Sciatic nerve (tissue), 2 donors: ENCODE data around the gene C1orf167. TPM values are rescaled to one million over a fixed set of nuclear protein-coding genes. Genes with fewer than 3 reads are reported as not detected.

ENCODE experiments used
- ATAC-seq: fragments of 200-7000 bp; cut with Tn5 transposase; one replicate; pipeline ENCODE4 v1.9.1; 2020; ENCODE audit warnings: mild to moderate bottlenecking, moderate library complexity
- DNase-seq: peaks from one replicate; pipeline ENCODE4 v3.0.0-alpha.2; 2020; ENCODE audit warnings: low spot score
- intact Hi-C: fragments of 100-400 bp; cut with DNase I; formaldehyde crosslinking; loops from one replicate; pipeline ENCODE4 v1.14.2; 2022
- total RNA-seq: library from RNA; stranded (reverse); fragmentation: NEBNext Ultra II Directional; extraction: Animal tissue kit (Norgen Biotek cat#: 25700); gene quantifications from one replicate; pipeline ENCODE4 v1.2.1, GENCODE V29; 2021
- donor health status: DM: no; HTN: no; CAD: no.
- donor health status: DM: no; HTN: no; CAD: no.

Gene C1orf167
- total RNA-seq, 1 donor from 2014 or later = 4.1 TPM

DNA sequence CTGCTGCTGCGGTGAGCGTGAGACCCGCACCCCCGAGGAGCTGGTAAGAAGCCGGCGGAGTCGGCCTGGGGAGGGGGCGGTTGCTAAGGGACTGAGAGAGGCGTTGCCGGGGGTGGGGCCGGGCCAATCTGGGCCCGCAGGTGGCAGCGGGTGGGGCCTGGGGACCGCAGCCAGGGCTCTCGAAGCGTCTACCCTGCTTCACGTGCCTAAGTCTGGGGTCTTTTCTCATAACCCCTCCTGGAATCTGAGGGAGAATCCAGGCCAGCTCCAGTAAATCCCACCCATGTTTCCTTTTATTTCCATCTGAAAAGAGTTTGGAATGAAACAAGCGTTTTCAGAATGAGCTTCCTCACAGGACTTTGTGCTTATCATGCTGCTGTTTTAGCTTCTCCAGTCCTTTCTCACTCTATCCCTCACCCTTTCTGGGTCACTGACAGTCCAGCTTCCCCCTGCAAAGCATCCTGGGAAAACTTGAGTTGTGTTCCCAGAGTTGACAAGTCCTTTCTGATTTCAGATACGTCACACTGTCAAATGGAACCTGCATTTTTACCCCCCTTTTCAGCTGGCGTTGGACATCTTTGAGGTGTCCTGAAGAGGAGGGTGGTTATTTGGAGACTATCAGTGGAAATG, 44.4 kb downstream of the C1orf167 start:
- ATAC-seq = peak; percentile 35
- intact Hi-C loops = no loop called here
- DNase-seq = peak; percentile 51

DNA sequence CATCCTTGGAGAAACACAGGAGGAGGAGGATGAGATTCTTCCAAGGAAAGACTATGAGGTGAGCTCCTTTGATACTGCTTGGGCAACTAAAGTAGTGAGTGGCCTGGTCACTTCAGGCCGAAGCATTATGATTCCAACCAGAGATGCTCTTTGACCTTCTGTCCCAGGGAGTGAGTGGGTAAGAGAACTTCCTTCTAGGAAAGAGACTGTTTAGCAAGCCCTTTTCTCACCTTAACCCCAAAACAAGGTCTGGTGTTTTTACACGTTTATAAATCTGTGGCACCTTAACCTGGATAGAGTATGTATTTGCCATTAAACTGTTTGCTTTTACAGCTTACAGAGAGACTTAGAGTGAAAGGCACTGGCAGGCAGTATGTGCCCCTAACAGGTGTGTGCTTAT, 45.1 kb downstream of the C1orf167 start:
- DNase-seq (peak; percentile 9), ATAC-seq (no peak)
- intact Hi-C loops = no loop called here

GRCh38 chr1:11813021-11813420, 51.0 kb downstream of the C1orf167 start:
- no peak for DNase-seq

GRCh38 chr1:11817192-11817591, 55.2 kb downstream of the C1orf167 start:
- intact Hi-C loops = no loop called here
- DNase-seq (peak; percentile 2), ATAC-seq (no peak)

More at GRCh38 chr1:11813021-11813420, 51.0 kb downstream of the C1orf167 start:
- intact Hi-C loops = no loop called here
- no peak for ATAC-seq

- DNase-seq = peak; percentile 10
- intact Hi-C loops = no loop called here
- ATAC-seq = no peak
Observed at GRCh38 chr1:11822091-11822490, 60.1 kb downstream of the C1orf167 start.

DNA sequence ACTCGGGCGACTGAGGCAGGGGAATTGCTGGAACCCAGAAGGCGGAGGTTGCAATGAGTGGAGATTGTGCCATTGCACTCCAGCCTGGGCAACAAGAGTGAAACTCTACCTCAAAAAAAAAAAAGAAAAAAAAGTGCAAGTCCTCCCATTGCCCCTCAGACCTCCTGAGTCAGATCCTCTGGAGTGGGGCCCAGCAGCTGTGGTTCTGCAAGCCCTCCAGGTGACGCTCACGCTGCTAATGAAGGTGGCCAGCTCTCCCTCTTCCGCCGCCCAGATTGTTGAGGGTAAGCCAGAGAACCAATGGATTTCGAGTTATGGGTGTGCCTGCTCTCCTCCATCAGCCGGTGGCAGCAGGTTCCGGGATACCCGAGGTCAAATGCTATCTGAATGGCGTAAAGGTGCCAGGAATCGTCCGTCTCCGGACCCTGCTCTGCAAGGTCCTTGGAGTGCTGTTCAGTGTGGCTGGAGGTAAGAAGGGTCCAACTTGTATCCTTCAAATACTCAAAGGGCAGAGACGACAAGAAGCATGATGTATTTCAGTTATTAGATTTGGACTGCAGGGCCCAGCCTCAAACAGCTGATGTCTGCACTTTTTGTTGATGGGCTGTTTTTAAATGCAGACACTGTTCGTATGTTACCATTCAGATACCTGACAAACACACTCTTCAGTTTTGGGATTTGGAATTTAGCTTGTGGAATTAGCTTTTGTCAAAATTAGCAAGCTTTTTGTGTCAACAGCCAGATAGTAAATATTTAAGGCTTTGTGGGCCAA, 61.6 kb downstream of the C1orf167 start:
- no peak for ATAC-seq
- DNase-seq = peak; percentile 46
- intact Hi-C loops = no loop called here

DNA sequence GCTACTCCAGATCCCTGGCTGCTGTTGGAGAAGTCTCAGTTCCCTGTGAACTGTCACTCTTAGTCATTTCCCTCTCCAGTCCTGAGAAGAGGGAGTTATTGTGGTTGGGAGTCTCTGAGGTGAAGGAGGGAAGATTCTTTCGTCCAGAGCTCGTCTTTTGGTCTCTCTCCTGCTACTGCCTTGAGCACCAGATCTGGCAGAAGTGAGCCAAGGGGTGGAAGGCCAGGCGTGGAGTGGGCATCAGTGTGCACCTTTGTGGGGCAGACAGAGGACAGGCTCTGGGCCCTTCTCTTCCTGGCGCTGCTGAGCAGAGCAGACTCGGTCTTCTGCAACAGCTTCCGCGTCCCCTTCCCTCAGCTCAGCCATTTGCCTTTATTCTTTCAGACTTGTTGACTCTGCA, 63.1 kb downstream of the C1orf167 start:
- ATAC-seq (no peak), DNase-seq (no peak)
- intact Hi-C loops = no loop called here

- intact Hi-C loops = no loop called here
- ATAC-seq (no peak), DNase-seq (no peak)
Observed at GRCh38 chr1:11826946-11827345, 65.0 kb downstream of the C1orf167 start.

- intact Hi-C loops = no loop called here
- ATAC-seq = no peak
- DNase-seq = no peak
Observed at GRCh38 chr1:11828511-11828910, 66.5 kb downstream of the C1orf167 start.

GRCh38 chr1:11831945-11832725, 70.1 kb downstream of the C1orf167 start:
- ATAC-seq = no peak
- DNase-seq = no peak
- intact Hi-C loops = loop anchor here (10.0 kb wide), 1 partner anchor 133 kb away; no protein-coding TSS in a partner anchor

DNA sequence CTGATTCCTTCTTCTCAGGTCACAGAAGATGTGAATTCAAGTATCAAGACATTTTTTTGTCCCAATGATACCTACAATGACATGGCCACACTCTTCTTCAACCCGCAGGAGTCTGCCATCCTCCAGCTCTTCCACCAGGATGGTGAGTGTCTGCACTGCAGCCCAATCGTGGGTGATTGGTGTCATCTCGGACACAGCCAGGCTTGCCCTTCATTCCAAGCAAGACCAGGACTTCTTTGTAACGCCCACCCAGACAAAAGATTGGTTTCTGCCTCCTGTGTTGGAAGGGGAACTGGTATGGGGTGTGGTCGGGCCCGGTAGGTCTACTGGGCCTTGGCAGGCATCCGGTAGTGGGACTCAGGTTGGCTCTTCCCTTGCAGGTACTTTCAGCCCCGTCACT, 71.5 kb downstream of the C1orf167 start:
- ATAC-seq (no peak), DNase-seq (no peak)
- intact Hi-C loops = loop anchor here (10.0 kb wide), 1 partner anchor 131 kb away; no protein-coding TSS in a partner anchor

DNA sequence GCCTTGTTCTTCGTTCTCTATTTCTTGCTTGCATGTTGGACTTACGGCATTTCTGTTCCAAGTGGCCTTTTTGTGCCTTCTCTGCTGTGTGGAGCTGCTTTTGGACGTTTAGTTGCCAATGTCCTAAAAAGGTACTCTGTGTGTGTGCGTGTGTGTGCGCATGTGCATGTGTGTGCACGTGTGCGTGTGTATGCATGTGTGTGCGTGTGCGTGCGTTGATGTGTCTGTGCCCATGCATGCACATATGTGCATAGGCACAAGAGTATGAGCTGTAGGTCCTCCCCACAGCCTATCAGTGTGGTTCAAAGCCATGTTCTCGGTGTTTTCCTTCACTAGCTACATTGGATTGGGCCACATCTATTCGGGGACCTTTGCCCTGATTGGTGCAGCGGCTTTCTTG, 71.9 kb downstream of the C1orf167 start:
- no peak for ATAC-seq
- intact Hi-C loops = loop anchor here (10.0 kb wide), 1 partner anchor 131 kb away; no protein-coding TSS in a partner anchor
- no peak for DNase-seq

GRCh38 chr1:11835441-11836225, 73.6 kb downstream of the C1orf167 start:
- intact Hi-C loops = loop anchor here (5.0 to 10.0 kb wide), 2 partner anchors 72 to 129 kb away; no protein-coding TSS in a partner anchor
- DNase-seq (no peak), ATAC-seq (no peak)

DNA sequence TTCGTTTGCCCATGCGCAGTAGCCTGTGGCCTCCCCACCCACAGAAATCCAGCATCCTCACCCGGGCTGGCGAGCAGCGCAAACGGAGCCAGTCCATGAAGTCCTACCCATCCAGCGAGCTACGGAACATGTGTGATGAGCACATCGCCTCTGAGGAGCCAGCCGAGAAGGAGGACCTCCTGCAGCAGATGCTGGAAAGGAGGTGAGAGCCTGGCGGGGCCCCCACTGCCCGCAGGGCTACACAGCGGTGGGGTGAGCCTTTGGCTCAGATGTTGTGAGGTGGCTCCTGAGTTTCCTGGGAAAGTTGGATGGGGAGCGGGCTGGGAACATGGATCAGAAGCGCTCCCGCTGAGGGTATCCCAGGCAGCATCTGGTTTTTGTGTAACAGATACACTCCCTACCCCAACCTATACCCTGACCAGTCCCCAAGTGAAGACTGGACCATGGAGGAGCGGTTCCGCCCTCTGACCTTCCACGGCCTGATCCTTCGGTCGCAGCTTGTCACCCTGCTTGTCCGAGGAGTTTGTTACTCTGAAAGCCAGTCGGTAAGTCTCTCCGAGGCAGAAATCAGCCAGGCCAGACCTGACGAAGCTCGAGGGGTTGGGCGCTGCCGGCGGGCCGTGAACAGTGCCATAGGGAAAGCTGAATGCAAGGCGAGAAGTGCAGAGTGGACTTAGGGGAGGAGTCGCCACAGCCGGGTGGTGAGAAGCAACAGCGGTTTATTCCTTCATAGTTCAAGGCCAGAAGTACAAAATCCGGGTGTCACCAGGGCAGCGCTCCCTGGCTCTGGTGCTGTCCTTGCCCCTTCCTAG, 75.2 kb downstream of the C1orf167 start:
- intact Hi-C loops = loop anchor here (5.0 to 10.0 kb wide), 2 partner anchors 70 to 128 kb away; no protein-coding TSS in a partner anchor

DNA sequence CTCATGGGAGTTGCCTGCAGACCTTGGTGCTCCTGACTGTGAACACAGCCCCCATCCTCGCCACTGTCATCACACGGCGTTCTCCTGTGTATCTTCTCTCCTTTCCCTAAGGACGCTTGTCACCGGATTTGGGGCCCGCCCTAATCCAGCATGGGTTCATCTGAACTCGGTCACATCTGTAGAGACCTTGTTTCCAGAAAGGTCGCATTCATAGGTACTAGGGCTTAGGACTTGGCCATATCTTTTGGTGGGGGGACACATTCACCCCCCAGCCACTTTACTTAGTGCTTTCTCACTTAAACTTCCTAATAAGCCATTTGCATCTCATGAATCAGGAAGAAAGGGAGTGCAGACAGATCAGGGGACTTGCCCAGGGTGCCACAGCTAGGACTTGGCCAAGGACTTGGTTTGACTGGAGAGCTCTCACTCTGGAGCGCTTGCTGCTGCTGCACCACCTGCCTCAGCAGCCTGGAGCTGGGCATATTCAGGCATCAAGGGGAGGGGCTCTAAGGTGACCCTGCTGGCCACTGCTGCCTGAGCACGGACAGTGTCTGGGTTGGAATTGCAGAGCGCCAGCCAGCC, 75.9 kb downstream of the C1orf167 start:
- no peak for ATAC-seq
- intact Hi-C loops = loop anchor here (5.0 to 10.0 kb wide), 2 partner anchors 69 to 127 kb away; no protein-coding TSS in a partner anchor

More for the DNA sequence above, 75.2 kb downstream of the C1orf167 start:
- DNase-seq = no peak
- ATAC-seq = no peak

DNA sequence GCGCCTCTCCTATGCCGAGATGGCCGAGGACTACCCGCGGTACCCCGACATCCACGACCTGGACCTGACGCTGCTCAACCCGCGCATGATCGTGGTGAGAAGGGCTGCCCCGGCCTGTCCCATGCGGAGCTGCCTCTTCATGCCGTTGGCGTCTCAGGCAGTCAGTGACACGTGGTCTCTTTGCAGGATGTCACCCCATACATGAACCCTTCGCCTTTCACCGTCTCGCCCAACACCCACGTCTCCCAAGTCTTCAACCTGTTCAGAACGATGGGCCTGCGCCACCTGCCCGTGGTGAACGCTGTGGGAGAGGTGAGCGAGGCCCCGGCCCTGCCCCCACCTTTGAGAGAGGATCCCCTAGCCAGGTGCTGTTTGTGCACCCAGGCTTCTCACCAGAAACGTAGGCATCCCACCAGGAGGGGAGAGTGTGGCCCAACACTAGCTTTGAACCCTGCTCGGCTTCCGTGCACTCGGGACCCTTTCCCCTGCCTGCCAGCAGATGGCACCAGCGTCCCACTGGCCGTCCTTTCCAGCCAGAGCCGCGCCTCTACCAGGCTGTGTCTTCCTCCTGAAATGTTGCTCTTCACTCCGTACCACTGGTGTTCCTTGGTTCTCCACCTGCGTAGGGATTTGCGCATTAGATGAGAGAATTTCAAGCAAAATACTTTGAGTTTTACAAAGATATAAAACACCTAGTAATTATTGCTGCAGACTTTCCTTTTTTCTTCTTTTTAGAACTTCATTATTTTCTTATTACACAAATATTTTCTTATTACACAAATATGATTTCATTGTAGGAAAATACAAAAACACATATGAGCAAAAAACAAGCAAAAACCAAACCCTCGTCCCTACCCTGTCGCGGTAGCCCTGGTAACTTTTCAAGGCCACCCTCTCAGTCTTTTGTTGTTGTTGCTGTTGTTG, 76.6 kb downstream of the C1orf167 start:
- intact Hi-C loops = loop anchor here (5.0 to 10.0 kb wide), 2 partner anchors 69 to 126 kb away; no protein-coding TSS in a partner anchor
- ATAC-seq = peak; percentile 87
- peak; percentile 87 for DNase-seq

More for the DNA sequence above, 75.9 kb downstream of the C1orf167 start:
- no peak for DNase-seq
